Ectodermal cell (in vitro differentiated cells): ENCODE results near the gene EEF1A2.

ENCODE experiments used
- H3K27ac ChIP-seq: 2 replicates; pipeline ENCODE4 v1.7.0; 2013; ENCODE audit warnings: mild to moderate bottlenecking, low read depth, low read length; ENCODE audit not compliant: insufficient read depth, poor library complexity, severe bottlenecking
- H3K27me3 ChIP-seq: 2 replicates; pipeline ENCODE4 v1.7.0; 2013; ENCODE audit warnings: mild to moderate bottlenecking, low read length; ENCODE audit not compliant: insufficient read depth, control insufficient read depth, poor library complexity, severe bottlenecking
- H3K36me3 ChIP-seq: one replicate; pipeline ENCODE4 v1.7.0; 2013; ENCODE audit warnings: low read length; ENCODE audit not compliant: control insufficient read depth, insufficient read depth
- H3K4me1 ChIP-seq: one replicate; pipeline ENCODE4 v1.7.0; 2013; ENCODE audit warnings: low read length; ENCODE audit not compliant: control insufficient read depth, insufficient read depth
- H3K4me3 ChIP-seq: 2 replicates; pipeline ENCODE4 v1.7.0; 2013; ENCODE audit warnings: low read depth, low read length, control low read depth; ENCODE audit not compliant: insufficient read depth
- H3K9me3 ChIP-seq: 2 replicates; pipeline ENCODE4 v1.7.0; 2013; ENCODE audit warnings: mild to moderate bottlenecking, low read length, moderate library complexity; ENCODE audit not compliant: control insufficient read depth
- WGBS, 2 experiments: methylation state at CpG; one replicate each; pipeline ENCODE4 v1.1.7; 2013; ENCODE audit warnings: missing lambda C conversion rate in 2 of 2; 5-methylcytosine and 5-hydroxymethylcytosine counted together

The EEF1A2 gene

DNA sequence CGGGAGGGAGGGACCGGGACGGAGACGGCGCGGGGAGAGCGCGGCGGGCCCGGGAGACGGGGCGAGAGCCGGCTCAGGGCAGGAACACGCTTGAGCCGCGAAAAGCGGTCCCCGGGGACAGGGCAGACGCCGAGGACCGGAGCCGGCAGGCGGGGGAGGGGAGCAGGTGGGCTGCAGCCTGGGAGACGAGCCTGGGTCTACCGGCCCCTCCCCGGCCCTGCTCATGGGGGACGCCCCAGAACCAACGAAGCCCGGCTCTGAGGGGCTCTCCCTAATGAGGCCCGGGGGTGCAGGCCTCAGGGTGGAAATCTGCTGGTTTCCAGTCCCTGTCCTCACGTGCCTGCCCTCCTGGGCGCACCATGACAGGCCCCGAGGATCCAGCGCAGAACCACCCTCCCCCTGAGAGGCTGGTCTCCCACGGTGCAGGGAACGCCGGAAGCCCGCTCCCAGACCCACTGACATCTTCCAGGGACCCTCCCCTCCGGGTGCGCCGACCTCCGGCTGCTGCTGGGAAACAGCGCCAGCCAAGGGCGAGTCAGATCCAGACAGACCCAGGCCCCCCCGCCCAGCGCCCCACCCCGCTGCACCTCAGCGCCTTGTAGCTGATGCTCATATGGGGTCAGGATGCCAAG, 571 bp upstream of the EEF1A2 start:
- no peak overlapping the region for H3K27ac ChIP-seq
- no peaks in the 10 kb centered on the region for H3K4me1 ChIP-seq
- H3K27me3 ChIP-seq, result peaks cover 70% of the 10 kb centered on the region
- no peaks in the 10 kb centered on the region for H3K36me3 ChIP-seq
- no peak overlapping the region for H3K4me3 ChIP-seq
- WGBS, 2 experiments, result 19% methylated on average over 48 of the region's 48 CpGs
- no peaks in the 10 kb centered on the region for H3K9me3 ChIP-seq

DNA sequence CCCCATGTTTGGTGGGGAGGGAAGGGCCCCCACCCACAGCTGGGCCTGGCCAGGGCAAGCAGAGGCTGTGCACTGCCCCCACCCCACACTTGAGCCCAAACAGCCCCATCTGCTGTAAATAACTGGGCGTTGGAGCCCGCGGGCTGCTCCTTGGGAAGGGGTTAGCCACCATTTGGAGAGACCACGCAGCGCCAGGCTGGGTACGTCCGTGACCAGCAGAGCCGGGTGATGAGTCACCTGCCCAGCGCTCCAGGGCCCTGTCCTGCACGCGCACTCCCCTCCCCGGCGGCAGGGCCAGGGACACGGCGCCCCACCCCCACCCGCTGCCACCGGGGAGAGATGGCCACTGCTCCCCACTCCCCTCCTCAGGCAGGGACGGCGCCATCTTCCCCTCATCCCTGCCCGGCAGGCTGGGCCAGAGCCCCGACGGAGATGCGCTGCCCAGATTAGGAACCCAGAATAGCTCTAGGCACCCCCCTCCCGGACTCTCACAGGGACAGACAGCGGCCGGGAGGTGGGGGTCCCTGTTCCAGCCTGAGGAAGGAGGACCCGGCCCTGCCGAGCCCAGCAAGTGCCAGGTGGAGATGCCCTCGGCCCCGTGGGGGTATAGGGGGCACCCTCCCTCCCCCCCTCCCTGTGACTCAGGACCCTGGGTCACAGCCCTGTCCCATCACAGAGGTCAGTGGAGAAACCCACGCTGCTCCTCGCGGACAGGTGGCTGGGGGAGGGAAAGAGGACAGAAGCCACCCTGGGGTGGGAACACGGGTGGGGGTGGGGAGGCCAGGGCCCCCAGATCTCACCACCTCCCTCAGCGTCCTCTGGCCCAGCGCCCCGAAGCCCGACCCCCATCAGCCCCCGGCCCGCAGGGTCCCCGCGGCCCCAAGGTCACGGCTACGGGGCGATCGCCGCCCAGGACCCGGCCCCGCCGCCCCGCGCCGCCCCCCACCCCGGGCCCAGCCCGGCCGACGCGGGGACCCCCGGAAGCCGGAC, 642 bp downstream of the EEF1A2 start:
- Histone ChIP-seq H3K9me3 (no peaks in the 10 kb centered on the region), H3K27ac (no peak overlapping the region), H3K4me1 (no peaks in the 10 kb centered on the region), H3K27me3 (peaks cover 70% of the 10 kb centered on the region), H3K36me3 (no peaks in the 10 kb centered on the region), H3K4me3 (peak overlapping the region; percentile 6)
- WGBS, 2 experiments, result 6% methylated on average over 60 of the region's 60 CpGs

DNA sequence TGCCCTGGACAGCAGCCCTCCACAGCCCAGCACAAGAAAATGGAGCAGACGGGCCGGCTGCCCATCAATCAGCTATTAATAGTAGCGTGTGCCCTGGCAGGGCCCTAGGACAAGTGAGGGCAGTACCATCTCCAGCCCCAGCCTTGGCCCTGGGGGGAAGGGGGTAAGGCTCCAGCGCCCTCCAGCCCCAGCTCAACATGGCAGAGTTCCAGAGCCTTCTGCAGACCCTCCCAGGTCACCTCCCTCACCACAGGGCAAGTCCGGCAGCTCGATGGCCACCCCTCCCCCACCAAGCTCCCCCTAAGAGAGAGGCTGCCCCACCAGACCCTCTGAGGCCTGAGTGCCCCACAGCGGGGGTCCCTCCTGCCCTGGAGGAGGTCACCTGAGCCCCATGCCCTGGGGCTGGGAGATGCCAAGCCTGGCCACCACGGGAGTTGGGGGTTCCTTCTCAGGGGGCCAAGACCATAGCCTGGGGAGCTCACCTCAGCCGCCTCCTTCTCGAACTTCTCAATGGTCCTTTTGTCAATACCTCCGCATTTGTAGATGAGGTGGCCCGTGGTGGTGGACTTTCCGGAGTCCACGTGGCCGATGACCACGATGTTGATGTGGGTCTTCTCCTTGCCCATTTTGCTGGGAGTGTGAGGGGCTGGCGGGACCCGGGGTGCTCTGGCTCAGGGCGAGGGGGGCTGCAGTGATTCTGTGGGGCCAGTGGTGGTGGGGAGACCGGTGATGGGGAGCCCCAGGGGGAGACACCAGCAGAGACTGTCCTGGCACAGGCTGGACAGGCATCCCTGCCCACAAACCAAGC, 1.5 kb downstream of the EEF1A2 start:
- Histone ChIP-seq H3K9me3 (no peaks in the 10 kb centered on the region), H3K4me3 (no peak overlapping the region), H3K4me1 (no peaks in the 10 kb centered on the region), H3K27me3 (peaks cover 67% of the 10 kb centered on the region), H3K36me3 (no peaks in the 10 kb centered on the region), H3K27ac (no peak overlapping the region)
- 78 to 82% methylated on average over 20 of the region's 20 CpGs for WGBS, 2 experiments

DNA sequence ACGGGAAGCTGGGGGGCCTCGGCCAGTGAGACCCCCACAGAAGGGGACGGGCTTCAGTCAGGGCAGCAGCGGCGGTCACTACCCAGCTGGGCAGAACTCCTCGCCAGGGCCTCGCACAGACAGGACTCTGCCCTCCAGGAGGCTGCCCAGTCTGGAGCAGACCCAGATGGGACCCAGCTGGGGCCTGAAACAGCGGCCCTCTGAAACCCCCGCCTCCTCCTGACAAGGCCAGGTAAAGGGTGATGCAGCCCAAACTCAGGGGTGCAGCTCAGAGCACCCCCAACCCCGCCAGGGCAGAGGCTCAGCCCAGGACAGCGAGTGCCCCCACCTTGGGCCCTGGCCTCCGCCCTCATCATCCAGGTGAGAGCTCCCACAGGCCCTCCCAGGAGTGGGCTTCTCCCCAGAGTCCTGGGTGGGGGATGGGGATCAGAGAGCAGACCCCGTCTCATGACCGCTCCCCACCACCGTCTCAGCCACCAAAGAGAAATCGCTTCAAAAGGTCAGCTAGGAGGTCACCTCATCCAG, 2.2 kb downstream of the EEF1A2 start:
- 66 to 68% methylated on average over 16 of the region's 16 CpGs for WGBS, 2 experiments
- H3K4me1 ChIP-seq, result no peaks in the 10 kb centered on the region
- H3K4me3 ChIP-seq, result no peak overlapping the region
- no peaks in the 10 kb centered on the region for H3K36me3 ChIP-seq
- no peak overlapping the region for H3K27ac ChIP-seq
- H3K9me3 ChIP-seq, result no peaks in the 10 kb centered on the region
- H3K27me3 ChIP-seq, result peaks cover 63% of the 10 kb centered on the region

DNA sequence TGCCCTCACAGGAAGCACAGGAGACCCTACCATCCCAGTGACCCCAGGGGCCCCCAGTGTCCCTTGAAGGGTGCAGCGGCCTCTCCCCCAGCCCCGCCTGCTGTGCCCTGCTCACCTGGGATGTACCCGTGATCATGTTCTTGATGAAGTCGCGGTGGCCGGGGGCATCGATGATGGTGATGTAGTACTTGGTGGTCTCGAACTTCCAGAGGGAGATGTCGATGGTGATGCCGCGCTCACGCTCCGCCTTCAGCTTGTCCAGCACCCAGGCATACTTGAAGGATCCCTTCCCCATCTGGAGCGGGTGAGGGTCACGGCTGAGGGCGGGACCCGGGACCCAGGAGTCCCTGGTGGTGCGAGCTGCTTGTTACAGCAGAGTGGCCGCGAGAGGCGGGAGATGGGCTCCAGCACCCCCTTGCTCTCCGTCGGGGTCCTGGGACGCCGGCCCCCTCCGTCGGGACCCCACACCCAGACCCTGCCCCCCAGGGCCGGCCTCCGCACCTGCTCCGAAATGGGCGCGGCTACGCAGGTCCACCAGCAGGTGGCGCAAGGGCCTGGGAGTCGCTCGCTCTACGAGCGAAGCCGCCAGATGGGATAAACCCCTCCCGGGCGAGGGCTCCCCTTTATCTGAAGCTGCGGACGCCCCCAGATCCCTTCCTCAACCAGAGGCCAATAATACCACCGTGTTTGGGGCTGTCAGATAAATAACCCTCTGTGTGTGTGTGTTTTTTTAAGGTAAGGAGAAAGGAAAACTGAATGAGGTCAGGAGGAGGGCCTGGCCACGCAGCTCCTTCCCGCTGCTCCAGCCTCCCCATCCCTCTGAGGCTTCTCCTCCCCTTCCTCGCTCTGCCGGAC, 2.9 kb downstream of the EEF1A2 start:
- Histone ChIP-seq H3K27ac (no peak overlapping the region), H3K9me3 (no peaks in the 10 kb centered on the region), H3K36me3 (no peaks in the 10 kb centered on the region), H3K27me3 (peaks cover 60% of the 10 kb centered on the region), H3K4me1 (no peaks in the 10 kb centered on the region), H3K4me3 (no peak overlapping the region)
- WGBS, 2 experiments, result 34 to 35% methylated on average over 48 of the region's 48 CpGs

DNA sequence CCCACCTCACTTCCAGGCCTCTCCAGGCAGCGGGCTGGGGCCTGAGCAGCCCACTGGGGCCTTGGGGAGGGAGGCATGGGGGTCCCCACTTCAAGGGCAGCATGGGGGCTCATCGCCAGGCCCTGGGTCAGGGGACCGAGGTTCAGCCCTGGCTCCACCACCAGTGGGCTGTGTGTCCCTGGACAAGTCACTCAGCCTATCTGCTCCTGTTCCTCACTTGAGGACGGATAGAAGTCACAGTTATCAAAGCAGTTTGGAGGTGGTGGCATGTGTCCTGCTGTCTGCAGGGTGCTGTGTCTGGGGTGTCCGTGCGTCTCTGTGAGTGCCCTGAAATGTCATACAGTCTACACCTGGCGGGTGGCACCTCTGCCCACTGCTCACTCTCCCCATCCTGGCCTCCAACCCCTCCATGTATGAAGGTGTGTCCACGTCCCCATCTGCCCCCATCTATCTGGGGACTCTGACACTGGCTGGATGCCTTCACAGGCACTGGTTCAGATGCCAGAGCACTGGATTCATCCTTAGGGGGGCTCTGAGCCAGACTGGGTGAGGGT, 3.6 kb downstream of the EEF1A2 start:
- Histone ChIP-seq H3K27me3 (peaks cover 60% of the 10 kb centered on the region), H3K9me3 (no peaks in the 10 kb centered on the region), H3K4me1 (no peaks in the 10 kb centered on the region), H3K36me3 (no peaks in the 10 kb centered on the region), H3K27ac (no peak overlapping the region), H3K4me3 (no peak overlapping the region)
- 90 to 91% methylated on average over 8 of the region's 8 CpGs for WGBS, 2 experiments

DNA sequence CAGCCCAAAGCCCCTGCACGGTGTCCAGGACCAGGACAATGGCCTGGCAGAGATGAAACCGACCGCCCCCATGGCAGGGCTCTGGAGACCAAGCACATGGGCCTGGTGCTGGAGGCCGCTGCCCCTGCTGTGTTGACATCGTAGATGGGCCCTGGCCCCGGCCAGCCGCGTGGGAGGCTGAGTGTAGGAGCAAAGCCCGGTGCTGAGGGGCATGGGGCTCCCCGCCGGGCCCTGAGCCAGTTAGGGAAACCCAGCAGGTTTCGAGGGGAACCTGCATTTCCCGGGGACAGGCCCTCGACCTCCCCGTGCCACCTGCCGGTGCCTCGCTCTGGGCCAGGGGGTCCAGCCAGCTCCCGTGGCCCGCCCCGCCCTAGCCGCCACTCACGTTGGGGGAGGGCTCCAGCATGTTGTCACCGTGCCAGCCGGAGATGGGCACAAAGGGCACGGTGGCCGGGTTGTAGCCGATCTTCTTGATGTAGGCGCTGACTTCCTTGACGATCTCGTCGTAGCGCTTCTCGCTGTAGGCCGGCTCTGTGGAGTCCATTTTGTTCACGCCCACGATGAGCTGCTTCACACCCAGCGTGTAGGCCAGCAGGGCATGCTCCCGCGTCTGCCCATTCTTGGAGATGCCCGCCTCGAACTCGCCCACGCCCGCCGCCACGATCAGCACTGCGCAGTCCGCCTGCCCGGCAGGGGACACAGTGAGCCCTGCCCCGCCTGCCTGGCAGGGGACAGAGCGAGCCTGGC, 4.3 kb downstream of the EEF1A2 start:
- Histone ChIP-seq H3K4me1 (no peaks in the 10 kb centered on the region), H3K36me3 (no peaks in the 10 kb centered on the region), H3K27me3 (peaks cover 60% of the 10 kb centered on the region), H3K4me3 (no peak overlapping the region), H3K9me3 (no peaks in the 10 kb centered on the region), H3K27ac (no peak overlapping the region)
- 92 to 94% methylated on average over 51 of the region's 51 CpGs for WGBS, 2 experiments

DNA sequence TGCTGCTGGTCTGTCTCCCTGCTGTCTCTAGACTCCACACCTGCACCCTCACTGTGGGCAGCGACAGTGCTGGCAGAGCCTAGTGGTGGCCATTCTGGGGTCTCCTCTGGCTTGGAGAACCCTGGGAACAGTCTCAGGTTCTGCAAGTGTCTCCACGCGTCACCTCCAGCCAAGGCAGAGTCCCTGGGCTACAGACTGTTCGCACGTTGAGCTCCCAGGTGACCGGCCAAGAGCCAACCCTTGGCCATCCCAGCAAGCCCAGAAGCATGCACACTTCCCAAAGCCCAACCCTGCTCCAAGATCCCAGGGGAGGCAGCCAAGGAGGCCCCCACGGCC, 4.8 kb downstream of the EEF1A2 start:
- Histone ChIP-seq H3K9me3 (no peaks in the 10 kb centered on the region), H3K27me3 (peaks cover 60% of the 10 kb centered on the region), H3K36me3 (no peaks in the 10 kb centered on the region), H3K4me1 (no peaks in the 10 kb centered on the region), H3K27ac (no peak overlapping the region), H3K4me3 (no peak overlapping the region)
- WGBS, 2 experiments, result 90 to 93% methylated on average over 7 of the region's 7 CpGs

DNA sequence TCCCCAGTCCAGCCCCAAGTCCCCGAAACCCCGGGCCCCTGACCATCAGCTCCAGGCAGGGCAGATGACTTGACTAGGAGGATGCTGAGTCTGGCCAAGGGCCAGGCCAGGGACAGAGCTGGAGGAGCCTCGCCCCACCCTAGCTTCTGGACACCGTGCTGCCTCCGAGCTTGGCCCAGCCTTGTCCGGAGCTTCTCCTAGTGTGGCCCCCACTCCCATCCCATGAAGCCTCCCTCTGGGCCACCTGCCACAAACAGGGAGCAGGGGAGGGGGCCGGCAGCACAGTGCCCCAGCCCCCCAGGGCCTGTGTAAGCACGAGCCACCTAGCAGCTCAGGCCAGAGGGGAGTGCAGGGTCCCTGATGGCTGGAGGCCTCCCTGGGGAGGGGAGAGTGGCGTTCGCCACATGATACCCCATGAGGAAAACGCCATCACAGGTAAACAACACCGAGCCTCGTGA, 5.3 kb downstream of the EEF1A2 start:
- H3K36me3 ChIP-seq, result no peaks in the 10 kb centered on the region
- H3K4me1 ChIP-seq, result peaks cover 2% of the 10 kb centered on the region
- peaks cover 60% of the 10 kb centered on the region for H3K27me3 ChIP-seq
- 89 to 90% methylated on average over 13 of the region's 13 CpGs for WGBS, 2 experiments
- H3K9me3 ChIP-seq, result no peaks in the 10 kb centered on the region
- no peak overlapping the region for H3K27ac ChIP-seq
- no peak overlapping the region for H3K4me3 ChIP-seq
